Mammary epithelial cell (primary cell): ENCODE data around the gene SLC35A3.

ENCODE experiments used
- CTCF ChIP-seq, 2 donors: IDR thresholded peaks in 1 of 2; conservative IDR thresholded peaks in 1 of 2; 2 replicates each; pipeline ENCODE4 v1.5.1; 2011 to 2012; ENCODE audit warnings: inconsistent platforms in 2 of 2, low read length in 2 of 2, mild to moderate bottlenecking in 2 of 2, control low read depth in 1 of 2, low read depth in 1 of 2; ENCODE audit not compliant: insufficient read depth in 1 of 2; ENCODE audit errors: extremely low read depth in 1 of 2
- EZH2 ChIP-seq: IDR thresholded peaks from 2 replicates; pipeline ENCODE4 v1.6.1; 2012; ENCODE audit warnings: low read length, inconsistent platforms, borderline replicate concordance

GRCh38 chr1:99988210-99988765 is 18.5 kb downstream of the SLC35A3 start:
- TF ChIP-seq CTCF (conservative IDR thresholded peaks at IDR 0.05 in 1 of 2, IDR thresholded peaks at IDR 0.05 in 1 of 2; ENCODE audit: extremely low read depth in 1 of 2, insufficient read depth in 1 of 2, low read depth in 1 of 2, low read length in 2 of 2) (no peak), EZH2 (no peak)
